ENCODE measurements around the gene EPHA5. TPM values are rescaled to one million over a fixed set of nuclear protein-coding genes. Genes with fewer than 3 reads are reported as not detected.

EPHA5 gene
- total RNA-seq, 1 experiment from 2014 or later: not detected

DNA sequence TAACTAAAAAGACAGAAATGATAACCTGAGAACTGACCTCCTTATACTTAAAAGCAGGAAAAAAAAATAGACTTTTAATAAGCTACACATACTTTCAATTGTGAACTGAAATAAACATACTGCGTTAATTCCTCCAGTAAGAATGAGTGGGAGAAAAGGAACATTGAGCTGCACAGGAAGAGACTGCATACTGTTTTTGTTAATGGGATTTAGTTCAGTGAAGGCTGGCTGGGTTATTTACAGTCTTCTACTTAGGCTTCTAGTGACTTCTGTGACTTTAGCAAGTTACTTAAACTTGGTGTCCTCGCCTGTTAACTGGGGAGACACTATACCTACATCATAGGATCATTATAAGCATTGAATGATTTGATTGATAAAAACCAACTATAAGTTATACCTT lies 213.3 kb downstream of the EPHA5 start:
- TF ChIP-seq, protein P1, sequence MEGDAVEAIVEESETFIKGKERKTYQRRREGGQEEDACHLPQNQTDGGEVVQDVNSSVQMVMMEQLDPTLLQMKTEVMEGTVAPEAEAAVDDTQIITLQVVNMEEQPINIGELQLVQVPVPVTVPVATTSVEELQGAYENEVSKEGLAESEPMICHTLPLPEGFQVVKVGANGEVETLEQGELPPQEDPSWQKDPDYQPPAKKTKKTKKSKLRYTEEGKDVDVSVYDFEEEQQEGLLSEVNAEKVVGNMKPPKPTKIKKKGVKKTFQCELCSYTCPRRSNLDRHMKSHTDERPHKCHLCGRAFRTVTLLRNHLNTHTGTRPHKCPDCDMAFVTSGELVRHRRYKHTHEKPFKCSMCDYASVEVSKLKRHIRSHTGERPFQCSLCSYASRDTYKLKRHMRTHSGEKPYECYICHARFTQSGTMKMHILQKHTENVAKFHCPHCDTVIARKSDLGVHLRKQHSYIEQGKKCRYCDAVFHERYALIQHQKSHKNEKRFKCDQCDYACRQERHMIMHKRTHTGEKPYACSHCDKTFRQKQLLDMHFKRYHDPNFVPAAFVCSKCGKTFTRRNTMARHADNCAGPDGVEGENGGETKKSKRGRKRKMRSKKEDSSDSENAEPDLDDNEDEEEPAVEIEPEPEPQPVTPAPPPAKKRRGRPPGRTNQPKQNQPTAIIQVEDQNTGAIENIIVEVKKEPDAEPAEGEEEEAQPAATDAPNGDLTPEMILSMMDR (conservative IDR thresholded peaks at IDR 0.05): no peak
- Histone ChIP-seq H4K5ac (ENCODE audit: insufficient read length, low read depth, low read length) (no peak overlapping the region), H3K4me1 (ENCODE audit: insufficient read depth, low read length) (no peaks in the 10 kb centered on the region), H3K18ac (ENCODE audit: insufficient read length, low read depth, low read length) (no peak overlapping the region), H3K27me3 (ENCODE audit: insufficient read depth, low read length) (no peaks in the 10 kb centered on the region), H3T11ph (ENCODE audit: low read length) (no peak overlapping the region), H4K20me1 (ENCODE audit: control insufficient read depth, insufficient read depth, insufficient read length) (no peaks in the 10 kb centered on the region), H3K4me2 (ENCODE audit: insufficient read depth, insufficient read length, low read length) (no peak overlapping the region), H3K4ac (ENCODE audit: low read depth, low read length) (no peak overlapping the region), H2BK120ac (ENCODE audit: low read depth, low read length, poor library complexity, severe bottlenecking) (no peak overlapping the region), H2AK5ac (ENCODE audit: insufficient read length, low read length) (no peak overlapping the region), H3K9ac (ENCODE audit: extremely low read depth, insufficient read length, low read length) (no peak overlapping the region), H2BK5ac (ENCODE audit: insufficient read length, low read length) (no peak overlapping the region), H4K91ac (ENCODE audit: insufficient read length, low read depth, low read length) (no peak overlapping the region), H3K79me1 (ENCODE audit: insufficient read depth, low read depth, low read length, poor library complexity, severe bottlenecking) (no peaks in the 10 kb centered on the region), H3K27ac (ENCODE audit: insufficient read length, low read depth, low read length) (no peak overlapping the region), H3K56ac (ENCODE audit: insufficient read length, low read depth, low read length) (no peak overlapping the region), H4K8ac (replicated peaks; ENCODE audit: insufficient read length, low read depth, low read length) (no peak overlapping the region), H3K23me2 (ENCODE audit: insufficient read length, low read depth, low read length, poor library complexity, severe bottlenecking) (no peaks in the 10 kb centered on the region), H3K14ac (ENCODE audit: insufficient read depth, low read length) (no peak overlapping the region), H2BK12ac (ENCODE audit: insufficient read length, low read depth, low read length) (no peak overlapping the region), H2AFZ (ENCODE audit: low read length) (no peak overlapping the region), H3K9me3 (ENCODE audit: control insufficient read depth, low read depth, low read length) (no peaks in the 10 kb centered on the region), H2BK20ac (ENCODE audit: low read depth, low read length, poor library complexity, severe bottlenecking) (no peak overlapping the region), H3K79me2 (ENCODE audit: insufficient read depth, low read length) (no peaks in the 10 kb centered on the region), H2BK15ac (ENCODE audit: low read depth, low read length) (no peak overlapping the region), H3K23ac (ENCODE audit: insufficient read length, low read depth, low read length) (no peak overlapping the region)
- DNase-seq: no peak
- Mint-ChIP-seq H3K9me3 (no peaks in the 10 kb centered on the region), H3K36me3 (ENCODE audit: insufficient read depth in 1 of 3, low read depth in 3 of 3) (no peaks in the 10 kb centered on the region), H3K4me1 (peaks cover 15 to 17% of the 10 kb centered on the region in 2 experiments), H3K27ac (no peak overlapping the region; a peak in 1 of 7 replicates), H3K4me3 (no peak overlapping the region), H3K27me3 (ENCODE audit: low read depth) (no peaks in the 10 kb centered on the region)
- no CpG with 5 or more reads among the region's 2 CpGs for WGBS (ENCODE audit: extremely low coverage, insufficient read length, low lambda C conversion rate)
